ENCODE data around the gene EPHB1. TPM values are rescaled to one million over a fixed set of nuclear protein-coding genes. Genes with fewer than 3 reads are reported as not detected.
"Not testable (repeated sequence)": the region's sequence is repeated elsewhere in the genome, so short reads cannot be mapped to it uniquely, and the experiment has no call there.

Gene EPHB1
- total RNA-seq, 1 experiment from 2014 or later, result 0.57 TPM

- DNase-seq (ENCODE audit: low read depth), result no peak
Measured at GRCh38 chr3:135040321-135041240, 245.5 kb downstream of the EPHB1 start.

- no peak for DNase-seq (ENCODE audit: low read depth)
Measured at GRCh38 chr3:135041601-135042000, 246.5 kb downstream of the EPHB1 start.

GRCh38 chr3:135047061-135047460 is 252.0 kb downstream of the EPHB1 start:
- DNase-seq (ENCODE audit: low read depth), result no peak

GRCh38 chr3:135050536-135050935 is 255.5 kb downstream of the EPHB1 start:
- DNase-seq (ENCODE audit: low read depth), result no peak

- no peak for DNase-seq (ENCODE audit: low read depth)
Measured at GRCh38 chr3:135051409-135051973, 256.4 kb downstream of the EPHB1 start.

GRCh38 chr3:135055449-135055848 is 260.4 kb downstream of the EPHB1 start:
- DNase-seq (ENCODE audit: low read depth), result no peak

GRCh38 chr3:135056084-135056730 is 261.1 kb downstream of the EPHB1 start:
- DNase-seq (ENCODE audit: low read depth), result no peak

GRCh38 chr3:135056733-135057310 is 261.8 kb downstream of the EPHB1 start:
- DNase-seq (ENCODE audit: low read depth), result no peak

GRCh38 chr3:135057996-135058395 is 262.9 kb downstream of the EPHB1 start:
- DNase-seq (ENCODE audit: low read depth), result no peak

GRCh38 chr3:135059580-135059979 is 264.5 kb downstream of the EPHB1 start:
- no peak for DNase-seq (ENCODE audit: low read depth)

- DNase-seq (ENCODE audit: low read depth), result not testable (repeated sequence)
Measured at GRCh38 chr3:135066844-135067727, 272.0 kb downstream of the EPHB1 start.

- DNase-seq (ENCODE audit: low read depth), result no peak
Measured at GRCh38 chr3:135068011-135068410, 273.0 kb downstream of the EPHB1 start.

GRCh38 chr3:135069406-135069805 is 274.3 kb downstream of the EPHB1 start:
- DNase-seq (ENCODE audit: low read depth), result no peak

- no peak for DNase-seq (ENCODE audit: low read depth)
Measured at GRCh38 chr3:135071483-135071882, 276.4 kb downstream of the EPHB1 start.

GRCh38 chr3:135072431-135072830 is 277.4 kb downstream of the EPHB1 start:
- no peak for DNase-seq (ENCODE audit: low read depth)

- DNase-seq (ENCODE audit: low read depth), result no peak
Measured at GRCh38 chr3:135075157-135075556, 280.1 kb downstream of the EPHB1 start.

- DNase-seq (ENCODE audit: low read depth), result no peak
Measured at GRCh38 chr3:135076341-135076740, 281.3 kb downstream of the EPHB1 start.

- no peak for DNase-seq (ENCODE audit: low read depth)
Measured at GRCh38 chr3:135077186-135077585, 282.1 kb downstream of the EPHB1 start.

GRCh38 chr3:135078283-135078682 is 283.2 kb downstream of the EPHB1 start:
- DNase-seq (ENCODE audit: low read depth), result no peak

- DNase-seq (ENCODE audit: low read depth), result no peak
Measured at GRCh38 chr3:135079095-135079494, 284.0 kb downstream of the EPHB1 start.

- DNase-seq (ENCODE audit: low read depth), result no peak
Measured at GRCh38 chr3:135081451-135081850, 286.4 kb downstream of the EPHB1 start.
